GM12878 (cell line): Measurements from ENCODE around the gene PIAS1. TPM values are rescaled to one million over a fixed set of nuclear protein-coding genes. Genes with fewer than 3 reads are reported as not detected.

ENCODE experiments used
- CREB1 ChIP-seq: IDR thresholded peaks from 2 replicates; pipeline ENCODE4 v1.6.1; 2012; ENCODE audit warnings: low read depth, mild to moderate bottlenecking, inconsistent platforms
- DPF2 ChIP-seq: fragments of 450-650 bp; IDR thresholded peaks from 2 replicates; pipeline ENCODE4 v1.6.1; 2017; ENCODE audit warnings: mild to moderate bottlenecking
- E2F4 ChIP-seq: IDR thresholded peaks from 2 replicates; pipeline ENCODE4 v1.6.1; 2012; ENCODE audit warnings: low read depth, low read length, improper control_type of control experiment
- JUNB ChIP-seq: IDR thresholded peaks from 2 replicates; pipeline ENCODE4 v1.6.1; 2016; ENCODE audit warnings: antibody characterized with exemption, mild to moderate bottlenecking
- LARP7 ChIP-seq: fragments of 450-650 bp; IDR thresholded peaks from 2 replicates; pipeline ENCODE4 v1.6.1; 2017; ENCODE audit warnings: mild to moderate bottlenecking
- PRDM15 ChIP-seq: fragments of 450-650 bp; formaldehyde crosslinking; IDR thresholded peaks from 2 replicates; pipeline ENCODE4 v1.4.0; 2020; ENCODE audit warnings: mild to moderate bottlenecking, moderate library complexity
- RBBP5 ChIP-seq: fragments of 200-600 bp; sonication (generic); conservative IDR thresholded peaks from 2 replicates; pipeline ENCODE4 v1.6.1; 2016
- SIN3A ChIP-seq: IDR thresholded peaks from 2 replicates; pipeline ENCODE4 v1.6.1; 2012; ENCODE audit warnings: low read depth, low read length, improper control_type of control experiment
- SMAD1 ChIP-seq: fragments of 450-650 bp; IDR thresholded peaks from 2 replicates; pipeline ENCODE4 v1.6.1; 2018; ENCODE audit warnings: mild to moderate bottlenecking, low read depth; ENCODE audit not compliant: partially characterized antibody
- SP1 ChIP-seq: IDR thresholded peaks from one replicate; pipeline ENCODE4 v1.6.1; 2011; ENCODE audit warnings: low read depth, low read length
- ZBED1 ChIP-seq: IDR thresholded peaks from 2 replicates; pipeline ENCODE4 v1.6.1; 2016; ENCODE audit warnings: borderline replicate concordance
- polyA plus RNA-seq, 11 experiments: library from polyadenylated mRNA; depleted of rRNA in 4 of 11; unstranded in 6 of 11; stranded (reverse) in 5 of 11; fragments of >200 nt; fragmentation: Nextera tagmentation in 4 of 11; fragmentation: Illumina TruSeq in 1 of 11; extraction: Ambion mirVana in 4 of 11; extraction: Trizol in 1 of 11; gene quantifications; 1 replicate in 1 of 11; 2 replicates in 10 of 11; pipeline versions ENCODE4 v1.2.1 to v1.2.3, GENCODE V29; 2011 to 2016; ENCODE audit warnings: inconsistent platforms in 2 of 11, missing spikeins in 2 of 11, low read depth in 1 of 11
- total RNA-seq, 4 experiments: library from RNA; depleted of rRNA in 3 of 4; stranded (reverse); fragments of >200 nt in 3 of 4; fragmentation: Illumina TruSeq in 1 of 4; extraction: Trizol in 1 of 4; gene quantifications; 2 replicates each; pipeline versions ENCODE4 v1.2.1 to v1.2.3, GENCODE V29; 2013 to 2021
- TF ChIP-seq, protein P1 (sequence below): fragments of 150-350 bp; IDR thresholded peaks from 2 replicates; pipeline ENCODE4 v1.6.1; 2014; ENCODE audit warnings: mild to moderate bottlenecking, low read depth, low read length
- TF ChIP-seq, protein P2 (sequence below): IDR thresholded peaks from 2 replicates; pipeline ENCODE4 v1.6.1; 2011; ENCODE audit warnings: low read depth, low read length, improper control_type of control experiment, borderline replicate concordance
- TF ChIP-seq, protein P3 (sequence below): IDR thresholded peaks from 2 replicates; pipeline ENCODE4 v1.6.1; 2012; ENCODE audit warnings: improper control_type of control experiment, low read depth, low read length; ENCODE audit not compliant: insufficient replicate concordance

The PIAS1 gene
- total and polyA plus RNA-seq, 10 of the 15 experiments (the other 5 are each of a cell fraction or from before 2014, with no cell fraction given) = 20.2 to 96.3 (median 37.0) TPM

DNA sequence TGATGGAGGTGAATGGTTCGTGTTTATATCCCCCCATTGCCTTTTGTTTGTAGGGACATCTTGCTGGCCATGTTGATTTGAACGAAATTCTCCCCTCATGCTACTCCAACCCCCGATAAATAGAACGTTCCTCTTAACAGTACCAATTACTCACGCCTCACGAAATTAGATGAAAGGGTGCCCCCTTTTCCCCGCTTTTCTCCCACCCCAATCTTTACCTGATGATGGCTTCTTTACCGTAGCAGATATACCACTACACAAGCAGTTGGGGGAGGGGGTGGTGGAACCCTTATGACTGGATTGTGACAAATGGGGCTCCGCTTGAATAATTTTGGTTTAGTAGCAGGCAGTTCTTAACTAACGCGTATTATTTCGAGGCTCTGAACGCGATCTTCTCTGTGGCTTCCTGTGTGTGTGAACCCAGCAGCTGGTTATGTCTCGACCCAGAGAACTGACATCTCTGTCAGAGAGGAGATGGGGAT lies 1.1 kb downstream of the PIAS1 start (continued):
- TF ChIP-seq DPF2 = peak; percentile 28; the same call in 1 of the 2 replicates
- TF ChIP-seq PRDM15 (CRISPR knock-in tag) = no peak
- TF ChIP-seq, protein P1, sequence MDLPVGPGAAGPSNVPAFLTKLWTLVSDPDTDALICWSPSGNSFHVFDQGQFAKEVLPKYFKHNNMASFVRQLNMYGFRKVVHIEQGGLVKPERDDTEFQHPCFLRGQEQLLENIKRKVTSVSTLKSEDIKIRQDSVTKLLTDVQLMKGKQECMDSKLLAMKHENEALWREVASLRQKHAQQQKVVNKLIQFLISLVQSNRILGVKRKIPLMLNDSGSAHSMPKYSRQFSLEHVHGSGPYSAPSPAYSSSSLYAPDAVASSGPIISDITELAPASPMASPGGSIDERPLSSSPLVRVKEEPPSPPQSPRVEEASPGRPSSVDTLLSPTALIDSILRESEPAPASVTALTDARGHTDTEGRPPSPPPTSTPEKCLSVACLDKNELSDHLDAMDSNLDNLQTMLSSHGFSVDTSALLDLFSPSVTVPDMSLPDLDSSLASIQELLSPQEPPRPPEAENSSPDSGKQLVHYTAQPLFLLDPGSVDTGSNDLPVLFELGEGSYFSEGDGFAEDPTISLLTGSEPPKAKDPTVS = no peak
- TF ChIP-seq ZBED1 = no peak
- 0 out of 2 replicates have a peak, but pooled peaks have one; percentile 60 for TF ChIP-seq SIN3A
- peak; percentile 55 for TF ChIP-seq SMAD1
- TF ChIP-seq, protein P2, sequence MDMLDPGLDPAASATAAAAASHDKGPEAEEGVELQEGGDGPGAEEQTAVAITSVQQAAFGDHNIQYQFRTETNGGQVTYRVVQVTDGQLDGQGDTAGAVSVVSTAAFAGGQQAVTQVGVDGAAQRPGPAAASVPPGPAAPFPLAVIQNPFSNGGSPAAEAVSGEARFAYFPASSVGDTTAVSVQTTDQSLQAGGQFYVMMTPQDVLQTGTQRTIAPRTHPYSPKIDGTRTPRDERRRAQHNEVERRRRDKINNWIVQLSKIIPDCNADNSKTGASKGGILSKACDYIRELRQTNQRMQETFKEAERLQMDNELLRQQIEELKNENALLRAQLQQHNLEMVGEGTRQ = no peak
- TF ChIP-seq LARP7 = 0 out of 2 replicates have a peak, but pooled peaks have one; percentile 7
- TF ChIP-seq RBBP5 = no peak
- TF ChIP-seq JUNB = peak; percentile 83
- TF ChIP-seq SP1 = no peak
- peak; percentile 77 for TF ChIP-seq CREB1
- TF ChIP-seq, protein P3, sequence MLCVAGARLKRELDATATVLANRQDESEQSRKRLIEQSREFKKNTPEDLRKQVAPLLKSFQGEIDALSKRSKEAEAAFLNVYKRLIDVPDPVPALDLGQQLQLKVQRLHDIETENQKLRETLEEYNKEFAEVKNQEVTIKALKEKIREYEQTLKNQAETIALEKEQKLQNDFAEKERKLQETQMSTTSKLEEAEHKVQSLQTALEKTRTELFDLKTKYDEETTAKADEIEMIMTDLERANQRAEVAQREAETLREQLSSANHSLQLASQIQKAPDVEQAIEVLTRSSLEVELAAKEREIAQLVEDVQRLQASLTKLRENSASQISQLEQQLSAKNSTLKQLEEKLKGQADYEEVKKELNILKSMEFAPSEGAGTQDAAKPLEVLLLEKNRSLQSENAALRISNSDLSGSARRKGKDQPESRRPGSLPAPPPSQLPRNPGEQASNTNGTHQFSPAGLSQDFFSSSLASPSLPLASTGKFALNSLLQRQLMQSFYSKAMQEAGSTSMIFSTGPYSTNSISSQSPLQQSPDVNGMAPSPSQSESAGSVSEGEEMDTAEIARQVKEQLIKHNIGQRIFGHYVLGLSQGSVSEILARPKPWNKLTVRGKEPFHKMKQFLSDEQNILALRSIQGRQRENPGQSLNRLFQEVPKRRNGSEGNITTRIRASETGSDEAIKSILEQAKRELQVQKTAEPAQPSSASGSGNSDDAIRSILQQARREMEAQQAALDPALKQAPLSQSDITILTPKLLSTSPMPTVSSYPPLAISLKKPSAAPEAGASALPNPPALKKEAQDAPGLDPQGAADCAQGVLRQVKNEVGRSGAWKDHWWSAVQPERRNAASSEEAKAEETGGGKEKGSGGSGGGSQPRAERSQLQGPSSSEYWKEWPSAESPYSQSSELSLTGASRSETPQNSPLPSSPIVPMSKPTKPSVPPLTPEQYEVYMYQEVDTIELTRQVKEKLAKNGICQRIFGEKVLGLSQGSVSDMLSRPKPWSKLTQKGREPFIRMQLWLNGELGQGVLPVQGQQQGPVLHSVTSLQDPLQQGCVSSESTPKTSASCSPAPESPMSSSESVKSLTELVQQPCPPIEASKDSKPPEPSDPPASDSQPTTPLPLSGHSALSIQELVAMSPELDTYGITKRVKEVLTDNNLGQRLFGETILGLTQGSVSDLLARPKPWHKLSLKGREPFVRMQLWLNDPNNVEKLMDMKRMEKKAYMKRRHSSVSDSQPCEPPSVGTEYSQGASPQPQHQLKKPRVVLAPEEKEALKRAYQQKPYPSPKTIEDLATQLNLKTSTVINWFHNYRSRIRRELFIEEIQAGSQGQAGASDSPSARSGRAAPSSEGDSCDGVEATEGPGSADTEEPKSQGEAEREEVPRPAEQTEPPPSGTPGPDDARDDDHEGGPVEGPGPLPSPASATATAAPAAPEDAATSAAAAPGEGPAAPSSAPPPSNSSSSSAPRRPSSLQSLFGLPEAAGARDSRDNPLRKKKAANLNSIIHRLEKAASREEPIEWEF = no peak
- TF ChIP-seq E2F4 = no peak
